ENCODE measurements around the gene KIF26A.

DNA sequence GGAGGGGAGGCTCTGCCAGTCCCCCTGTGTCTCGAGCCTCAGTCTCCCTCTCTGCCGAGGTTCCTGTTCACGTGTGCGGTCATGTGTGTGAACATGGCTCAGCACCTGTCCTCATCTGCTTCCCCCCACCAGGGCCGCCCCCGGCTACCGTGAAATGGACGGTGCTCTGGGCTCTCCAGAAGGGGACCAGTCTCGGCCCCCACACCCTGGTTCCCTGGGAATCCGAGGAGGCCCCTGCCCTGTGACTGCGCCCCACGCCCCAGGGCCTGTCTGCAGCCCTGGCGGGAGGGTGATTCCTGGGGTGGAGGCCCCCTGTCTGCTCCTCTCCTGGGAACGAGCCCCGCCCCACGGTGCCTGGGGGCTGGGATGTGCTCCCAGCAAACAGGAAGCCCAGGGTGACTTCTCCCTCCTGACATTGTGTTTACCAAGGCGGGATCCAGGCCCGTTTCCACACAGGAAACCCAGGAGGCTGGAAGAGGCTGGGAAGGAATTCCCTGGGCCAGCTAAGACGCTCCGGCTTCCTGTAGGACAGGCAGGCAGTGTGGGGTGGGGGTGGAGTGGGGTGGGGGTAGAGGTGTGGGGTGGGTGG, 46.6 kb downstream of the KIF26A start:
- no peak for TF ChIP-seq POLR2A (IDR thresholded peaks at IDR 0.05)
- TF ChIP-seq, protein P1, sequence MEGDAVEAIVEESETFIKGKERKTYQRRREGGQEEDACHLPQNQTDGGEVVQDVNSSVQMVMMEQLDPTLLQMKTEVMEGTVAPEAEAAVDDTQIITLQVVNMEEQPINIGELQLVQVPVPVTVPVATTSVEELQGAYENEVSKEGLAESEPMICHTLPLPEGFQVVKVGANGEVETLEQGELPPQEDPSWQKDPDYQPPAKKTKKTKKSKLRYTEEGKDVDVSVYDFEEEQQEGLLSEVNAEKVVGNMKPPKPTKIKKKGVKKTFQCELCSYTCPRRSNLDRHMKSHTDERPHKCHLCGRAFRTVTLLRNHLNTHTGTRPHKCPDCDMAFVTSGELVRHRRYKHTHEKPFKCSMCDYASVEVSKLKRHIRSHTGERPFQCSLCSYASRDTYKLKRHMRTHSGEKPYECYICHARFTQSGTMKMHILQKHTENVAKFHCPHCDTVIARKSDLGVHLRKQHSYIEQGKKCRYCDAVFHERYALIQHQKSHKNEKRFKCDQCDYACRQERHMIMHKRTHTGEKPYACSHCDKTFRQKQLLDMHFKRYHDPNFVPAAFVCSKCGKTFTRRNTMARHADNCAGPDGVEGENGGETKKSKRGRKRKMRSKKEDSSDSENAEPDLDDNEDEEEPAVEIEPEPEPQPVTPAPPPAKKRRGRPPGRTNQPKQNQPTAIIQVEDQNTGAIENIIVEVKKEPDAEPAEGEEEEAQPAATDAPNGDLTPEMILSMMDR (IDR thresholded peaks at IDR 0.05), result no peak
